CD8-positive, alpha-beta memory T cell (primary cell): Measurements from ENCODE around the gene RASGRF1. TPM values are rescaled to one million over a fixed set of nuclear protein-coding genes. Genes with fewer than 3 reads are reported as not detected.

Source experiments
- CTCF ChIA-PET: fragments of 350-600 bp; sonication (Branson Sonifier 250); formaldehyde crosslinking; loops from one replicate; lab custom pipeline; 2021; ENCODE audit warnings: antibody characterized with exemption; lab: Charles Lee
- POLR2A ChIA-PET: fragments of 350-600 bp; sonication (Branson Sonifier 250); formaldehyde crosslinking; loops from one replicate; lab custom pipeline; 2021; ENCODE audit warnings: antibody characterized with exemption; lab: Charles Lee
- DNase-seq, 5 donors: peaks; one replicate each; pipeline versions ENCODE4 v3.0.0 to v3.0.0-alpha.2; 2020 to 2022; ENCODE audit warnings: mixed read lengths in 1 of 5
- H3K27ac ChIP-seq: one replicate; pipeline ENCODE4 v1.7.0; 2013; ENCODE audit warnings: low read depth, mild to moderate bottlenecking, low read length, moderate library complexity
- H3K27me3 ChIP-seq: 2 replicates; pipeline ENCODE4 v1.7.0; 2013; ENCODE audit warnings: low read length, mild to moderate bottlenecking; ENCODE audit not compliant: insufficient read depth, poor library complexity, severe bottlenecking
- H3K36me3 ChIP-seq: 2 replicates; pipeline ENCODE4 v1.7.0; 2013; ENCODE audit warnings: mild to moderate bottlenecking, low read length, moderate library complexity; ENCODE audit not compliant: insufficient read depth
- H3K4me1 ChIP-seq: 2 replicates; pipeline ENCODE4 v1.7.0; 2013; ENCODE audit warnings: mild to moderate bottlenecking, low read length, moderate library complexity; ENCODE audit not compliant: insufficient read depth
- H3K4me3 ChIP-seq: 2 replicates; pipeline ENCODE4 v1.7.0; 2013; ENCODE audit warnings: mild to moderate bottlenecking, low read length
- H3K9me3 ChIP-seq: 2 replicates; pipeline ENCODE4 v1.7.0; 2013; ENCODE audit warnings: mild to moderate bottlenecking, low read length
- H3K27ac Mint-ChIP-seq, 8 donors: one replicate each; pipeline ENCODE4 v1.8.0; 2020 to 2021; ENCODE audit warnings: mixed read lengths in 8 of 8, mild to moderate bottlenecking in 6 of 8, inconsistent platforms in 3 of 8, moderate library complexity in 3 of 8
- H3K27me3 Mint-ChIP-seq, 2 donors: one replicate each; pipeline ENCODE4 v1.8.0; 2020 to 2021; ENCODE audit warnings: mixed read lengths in 2 of 2, mild to moderate bottlenecking in 1 of 2, moderate library complexity in 1 of 2
- H3K36me3 Mint-ChIP-seq, 3 donors: one replicate each; pipeline ENCODE4 v1.8.0; 2020 to 2021; ENCODE audit warnings: mixed read lengths in 3 of 3, inconsistent platforms in 1 of 3, mild to moderate bottlenecking in 1 of 3
- H3K4me1 Mint-ChIP-seq, 3 donors: one replicate each; pipeline ENCODE4 v1.8.0; 2020 to 2021; ENCODE audit warnings: mixed read lengths in 3 of 3, inconsistent platforms in 1 of 3, mild to moderate bottlenecking in 1 of 3
- H3K4me3 Mint-ChIP-seq, 7 donors: one replicate each; pipeline ENCODE4 v1.8.0; 2020 to 2021; ENCODE audit warnings: mixed read lengths in 7 of 7, mild to moderate bottlenecking in 6 of 7, moderate library complexity in 4 of 7, inconsistent platforms in 2 of 7
- H3K9me3 Mint-ChIP-seq, 5 donors: one replicate each; pipeline ENCODE4 v1.8.0; 2020 to 2022; ENCODE audit warnings: mixed read lengths in 5 of 5, mild to moderate bottlenecking in 3 of 5, moderate library complexity in 2 of 5, inconsistent platforms in 1 of 5
- polyA plus RNA-seq: library from polyadenylated mRNA; unstranded; fragments of 300-500 nt; fragmentation: Illumina TruSeq; gene quantifications from one replicate; pipeline ENCODE4 v1.2.3, GENCODE V29; 2021
- total RNA-seq, 2 experiments: library from RNA; stranded (reverse); gene quantifications; one replicate each; pipeline ENCODE4 v1.2.3, GENCODE V29; 2021

RASGRF1 gene
- not detected for total RNA-seq
- polyA plus RNA-seq: not detected

- DNase-seq: no peak
Measured at GRCh38 chr15:79090487-79091203, at the start of gene RASGRF1. RASGRF1 (minus strand) TSS chr15:79090780; CDS start chr15:79090498, 282 bp downstream.

GRCh38 chr15:79136434-79137046 lies 46.0 kb upstream of the RASGRF1 start:
- H3K36me3 ChIP-seq: no peaks in the 10 kb centered on the region
- Mint-ChIP-seq H3K4me1 (no peaks in the 10 kb centered on the region), H3K27me3 (peaks cover 19 to 60% of the 10 kb centered on the region in 2 donors), H3K9me3 (peaks cover 0 to under 1% (median 0%) of the 10 kb centered on the region in 5 donors), H3K4me3 (no peak overlapping the region), H3K36me3 (peaks cover 0 to 2% (median 0%) of the 10 kb centered on the region in 3 donors), H3K27ac (no peak overlapping the region)
- ChIA-PET POLR2A (no interaction called here), CTCF (no interaction called here)
- no peaks in the 10 kb centered on the region for H3K9me3 ChIP-seq
- no peak overlapping the region for H3K4me3 ChIP-seq
- H3K27me3 ChIP-seq: no peaks in the 10 kb centered on the region
- DNase-seq: no peak
- no peaks in the 10 kb centered on the region for H3K4me1 ChIP-seq
- H3K27ac ChIP-seq: no peak overlapping the region

More at GRCh38 chr15:79090487-79091203, at the start of gene RASGRF1:
- Histone ChIP-seq H3K9me3 (no peaks in the 10 kb centered on the region), H3K4me3 (no peak within 1 kb of the TSS), H3K4me1 (no peaks in the 10 kb centered on the region), H3K36me3 (no peaks in the 10 kb centered on the region), H3K27ac (no peak within 1 kb of the TSS), H3K27me3 (peaks cover 11% of the 10 kb centered on the region)
- CTCF ChIA-PET: no interaction called here
- Mint-ChIP-seq H3K4me1 (peaks cover 0 to 13% (median 0%) of the 10 kb centered on the region in 3 donors), H3K27ac (peak within 1 kb of the TSS in 1 of 8 donors; percentile 74), H3K36me3 (no peaks in the 10 kb centered on the region), H3K9me3 (peaks cover 0 to 3% (median 0%) of the 10 kb centered on the region in 5 donors), H3K4me3 (peak within 1 kb of the TSS in 1 of 7 donors; percentile 51), H3K27me3 (peaks cover 32 to 66% of the 10 kb centered on the region in 2 donors)
- POLR2A ChIA-PET: no interaction called here

GRCh38 chr15:79133309-79133708 lies 42.7 kb upstream of the RASGRF1 start:
- Mint-ChIP-seq H3K4me3 (no peak overlapping the region), H3K9me3 (no peaks in the 10 kb centered on the region), H3K27me3 (peaks cover 21 to 45% of the 10 kb centered on the region in 2 donors), H3K4me1 (no peaks in the 10 kb centered on the region), H3K36me3 (peaks cover 0 to 2% (median 0%) of the 10 kb centered on the region in 3 donors), H3K27ac (no peak overlapping the region)
- ChIA-PET POLR2A (no interaction called here), CTCF (no interaction called here)
- Histone ChIP-seq H3K4me3 (no peak overlapping the region), H3K27ac (no peak overlapping the region), H3K36me3 (no peaks in the 10 kb centered on the region), H3K9me3 (no peaks in the 10 kb centered on the region), H3K4me1 (no peaks in the 10 kb centered on the region), H3K27me3 (no peaks in the 10 kb centered on the region)
- no peak for DNase-seq

GRCh38 chr15:79132770-79133169 lies 42.2 kb upstream of the RASGRF1 start:
- POLR2A ChIA-PET: no interaction called here
- no peak overlapping the region for H3K4me3 Mint-ChIP-seq
- no peaks in the 10 kb centered on the region for H3K36me3 ChIP-seq
- H3K4me1 Mint-ChIP-seq: no peaks in the 10 kb centered on the region
- no peak overlapping the region for H3K27ac Mint-ChIP-seq
- H3K27me3 ChIP-seq: no peaks in the 10 kb centered on the region
- H3K4me3 ChIP-seq: no peak overlapping the region
- no peak for DNase-seq
- H3K9me3 Mint-ChIP-seq: no peaks in the 10 kb centered on the region
- H3K4me1 ChIP-seq: no peaks in the 10 kb centered on the region
- H3K27ac ChIP-seq: no peak overlapping the region
- no peaks in the 10 kb centered on the region for H3K9me3 ChIP-seq
- peaks cover 21 to 40% of the 10 kb centered on the region in 2 donors for H3K27me3 Mint-ChIP-seq
- H3K36me3 Mint-ChIP-seq: peaks cover 0 to 2% (median 0%) of the 10 kb centered on the region in 3 donors
- CTCF ChIA-PET: no interaction called here

- Mint-ChIP-seq H3K27me3 (peaks cover 22 to 37% of the 10 kb centered on the region in 2 donors), H3K36me3 (peaks cover 0 to 2% (median 0%) of the 10 kb centered on the region in 3 donors), H3K4me1 (no peaks in the 10 kb centered on the region), H3K4me3 (no peak overlapping the region), H3K9me3 (no peaks in the 10 kb centered on the region), H3K27ac (no peak overlapping the region)
- Histone ChIP-seq H3K9me3 (no peaks in the 10 kb centered on the region), H3K36me3 (no peaks in the 10 kb centered on the region), H3K4me3 (no peak overlapping the region), H3K27me3 (no peaks in the 10 kb centered on the region), H3K4me1 (no peaks in the 10 kb centered on the region), H3K27ac (no peak overlapping the region)
- DNase-seq: no peak
- ChIA-PET CTCF (no interaction called here), POLR2A (no interaction called here)
Measured at GRCh38 chr15:79132361-79132760, 41.8 kb upstream of the RASGRF1 start.

- Histone ChIP-seq H3K27me3 (no peaks in the 10 kb centered on the region), H3K4me1 (no peaks in the 10 kb centered on the region), H3K9me3 (no peaks in the 10 kb centered on the region), H3K36me3 (no peaks in the 10 kb centered on the region), H3K27ac (no peak overlapping the region), H3K4me3 (no peak overlapping the region)
- no peak overlapping the region for H3K4me3 Mint-ChIP-seq
- no peaks in the 10 kb centered on the region for H3K9me3 Mint-ChIP-seq
- H3K4me1 Mint-ChIP-seq: no peaks in the 10 kb centered on the region
- POLR2A ChIA-PET: no interaction called here
- CTCF ChIA-PET: no interaction called here
- peaks cover 22 to 37% of the 10 kb centered on the region in 2 donors for H3K27me3 Mint-ChIP-seq
- no peak for DNase-seq
- H3K36me3 Mint-ChIP-seq: no peaks in the 10 kb centered on the region
- H3K27ac Mint-ChIP-seq: no peak overlapping the region
Measured at GRCh38 chr15:79130535-79131130, 40.1 kb upstream of the RASGRF1 start.

- H3K4me3 Mint-ChIP-seq: no peak overlapping the region
- no peaks in the 10 kb centered on the region for H3K36me3 Mint-ChIP-seq
- H3K27me3 Mint-ChIP-seq: peaks cover 18 to 32% of the 10 kb centered on the region in 2 donors
- no peaks in the 10 kb centered on the region for H3K9me3 ChIP-seq
- no peaks in the 10 kb centered on the region for H3K4me1 Mint-ChIP-seq
- H3K4me1 ChIP-seq: no peaks in the 10 kb centered on the region
- CTCF ChIA-PET: no interaction called here
- no peak for DNase-seq
- H3K27ac Mint-ChIP-seq: no peak overlapping the region
- POLR2A ChIA-PET: no interaction called here
- H3K4me3 ChIP-seq: no peak overlapping the region
- no peaks in the 10 kb centered on the region for H3K27me3 ChIP-seq
- no peak overlapping the region for H3K27ac ChIP-seq
- no peaks in the 10 kb centered on the region for H3K9me3 Mint-ChIP-seq
- H3K36me3 ChIP-seq: no peaks in the 10 kb centered on the region
Measured at GRCh38 chr15:79129235-79129634, 38.7 kb upstream of the RASGRF1 start.

- CTCF ChIA-PET: no interaction called here
Measured at GRCh38 chr15:79128556-79128955, 38.0 kb upstream of the RASGRF1 start.

More at GRCh38 chr15:79128556-79128955, 38.0 kb upstream of the RASGRF1 start:
- Histone ChIP-seq H3K27me3 (no peaks in the 10 kb centered on the region), H3K9me3 (no peaks in the 10 kb centered on the region), H3K36me3 (no peaks in the 10 kb centered on the region), H3K27ac (no peak overlapping the region), H3K4me3 (no peak overlapping the region), H3K4me1 (no peaks in the 10 kb centered on the region)
- Mint-ChIP-seq H3K27me3 (peaks cover 15 to 28% of the 10 kb centered on the region in 2 donors), H3K4me3 (no peak overlapping the region), H3K36me3 (no peaks in the 10 kb centered on the region), H3K4me1 (no peaks in the 10 kb centered on the region), H3K9me3 (no peaks in the 10 kb centered on the region), H3K27ac (no peak overlapping the region)
- DNase-seq: no peak
- POLR2A ChIA-PET: no interaction called here
